Karpas-422 (cell line): Measurements from ENCODE around the gene TFDP1. TPM values are rescaled to one million over a fixed set of nuclear protein-coding genes. Genes with fewer than 3 reads are reported as not detected.

Experiments
- DNase-seq: peaks from one replicate; pipeline ENCODE4 v3.0.0-alpha.2; 2015
- H2AFZ ChIP-seq: fragments of 200-600 bp; sonication (generic); 2 replicates; pipeline ENCODE4 v1.6.1; 2014; ENCODE audit warnings: antibody characterized with exemption, low read length, mixed read lengths
- H3K27ac ChIP-seq: fragments of 200-600 bp; sonication (generic); 2 replicates; pipeline ENCODE4 v1.5.1; 2014; ENCODE audit warnings: mild to moderate bottlenecking, low read length, moderate library complexity
- H3K27me3 ChIP-seq: fragments of 200-600 bp; sonication (generic); 2 replicates; pipeline ENCODE4 v1.6.1; 2014; ENCODE audit warnings: low read length, mixed read lengths
- H3K36me3 ChIP-seq: fragments of 200-600 bp; sonication (generic); 2 replicates; pipeline ENCODE4 v1.6.1; 2014; ENCODE audit warnings: low read length, mixed read lengths; ENCODE audit not compliant: insufficient read depth
- H3K4me1 ChIP-seq: fragments of 200-600 bp; sonication (generic); 2 replicates; pipeline ENCODE4 v1.6.1; 2014; ENCODE audit warnings: mild to moderate bottlenecking, low read length, mixed read lengths
- H3K4me2 ChIP-seq: fragments of 200-600 bp; sonication (generic); 2 replicates; pipeline ENCODE4 v1.6.1; 2014; ENCODE audit warnings: low read length, low read depth, mild to moderate bottlenecking; ENCODE audit not compliant: poor library complexity, severe bottlenecking
- H3K4me3 ChIP-seq: fragments of 200-600 bp; sonication (generic); 2 replicates; pipeline ENCODE4 v1.5.1; 2014; ENCODE audit warnings: mild to moderate bottlenecking, antibody characterized with exemption, low read length, mixed read lengths
- H3K79me2 ChIP-seq: fragments of 200-600 bp; sonication (generic); 2 replicates; pipeline ENCODE4 v1.6.1; 2014; ENCODE audit warnings: mild to moderate bottlenecking, low read length, mixed read lengths
- H3K9ac ChIP-seq: fragments of 200-600 bp; sonication (generic); 2 replicates; pipeline ENCODE4 v1.6.0; 2014; ENCODE audit warnings: low read length
- H3K9me2 ChIP-seq: fragments of 200-600 bp; sonication (generic), shearing (Covaris generic); replicated peaks from 2 replicates; pipeline ENCODE4 v1.6.0; 2014; ENCODE audit warnings: mild to moderate bottlenecking, low read length, moderate library complexity; ENCODE audit not compliant: insufficient read depth
- H3K9me3 ChIP-seq: fragments of 300-700, 200-600 bp; sonication (generic); 2 replicates; pipeline ENCODE4 v1.6.1; 2014; ENCODE audit warnings: low read length, mixed read lengths
- H4K20me1 ChIP-seq: fragments of 200-600 bp; sonication (generic); 2 replicates; pipeline ENCODE4 v1.6.1; 2014; ENCODE audit warnings: mild to moderate bottlenecking, antibody characterized with exemption, low read length, low read depth; ENCODE audit not compliant: insufficient read depth
- total RNA-seq: library from RNA; depleted of rRNA; stranded (reverse); fragments of >200 nt; shearing (Covaris generic); gene quantifications from 2 replicates; pipeline ENCODE4 v1.2.3, GENCODE V29; 2014; ENCODE audit warnings: low replicate concordance

The TFDP1 gene
- total RNA-seq, 1 experiment from 2014 or later, result 89.2 TPM

- Histone ChIP-seq H3K4me3 (no peak overlapping the region), H4K20me1 (no peaks in the 10 kb centered on the region), H3K4me1 (no peaks in the 10 kb centered on the region), H3K27me3 (no peaks in the 10 kb centered on the region), H3K36me3 (no peaks in the 10 kb centered on the region), H3K9ac (no peak overlapping the region), H2AFZ (no peak overlapping the region), H3K9me2 (no peaks in the 10 kb centered on the region), H3K9me3 (no peaks in the 10 kb centered on the region), H3K27ac (no peak overlapping the region), H3K4me2 (no peak overlapping the region), H3K79me2 (peaks cover 17% of the 10 kb centered on the region)
- no peak for DNase-seq
Measured at GRCh38 chr13:113547238-113547971, 37.1 kb upstream of the TFDP1 start.

DNA sequence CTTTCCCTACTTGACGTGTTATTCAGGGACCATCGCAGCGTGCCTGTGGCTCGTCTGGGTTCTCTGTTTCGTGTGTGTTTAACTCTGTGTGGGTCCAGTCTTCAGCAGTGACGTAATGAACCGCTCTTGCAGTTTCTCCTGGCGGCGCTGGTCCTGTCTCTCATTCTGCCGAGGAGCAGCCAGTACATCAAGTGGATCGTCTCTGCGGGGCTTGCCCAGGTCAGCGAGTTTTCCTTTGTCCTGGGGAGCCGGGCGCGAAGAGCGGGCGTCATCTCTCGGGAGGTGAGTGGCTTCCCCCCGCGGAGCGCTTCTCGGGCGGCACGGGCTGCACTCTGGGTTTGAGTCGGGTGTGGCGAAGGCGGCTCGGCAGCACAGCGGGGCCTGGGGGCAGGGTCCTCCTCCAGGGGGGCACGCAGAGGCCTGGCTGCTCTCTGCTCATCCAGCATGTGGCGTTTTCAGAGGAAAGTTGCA lies 36.3 kb upstream of the TFDP1 start:
- Histone ChIP-seq H3K4me2 (no peak overlapping the region), H3K27ac (no peak overlapping the region), H3K4me3 (no peak overlapping the region), H3K4me1 (no peaks in the 10 kb centered on the region), H3K9me2 (no peaks in the 10 kb centered on the region), H3K9me3 (no peaks in the 10 kb centered on the region), H2AFZ (no peak overlapping the region), H3K9ac (no peak overlapping the region), H4K20me1 (no peaks in the 10 kb centered on the region), H3K79me2 (peaks cover 15% of the 10 kb centered on the region), H3K36me3 (no peaks in the 10 kb centered on the region), H3K27me3 (no peaks in the 10 kb centered on the region)
- no peak for DNase-seq

DNA sequence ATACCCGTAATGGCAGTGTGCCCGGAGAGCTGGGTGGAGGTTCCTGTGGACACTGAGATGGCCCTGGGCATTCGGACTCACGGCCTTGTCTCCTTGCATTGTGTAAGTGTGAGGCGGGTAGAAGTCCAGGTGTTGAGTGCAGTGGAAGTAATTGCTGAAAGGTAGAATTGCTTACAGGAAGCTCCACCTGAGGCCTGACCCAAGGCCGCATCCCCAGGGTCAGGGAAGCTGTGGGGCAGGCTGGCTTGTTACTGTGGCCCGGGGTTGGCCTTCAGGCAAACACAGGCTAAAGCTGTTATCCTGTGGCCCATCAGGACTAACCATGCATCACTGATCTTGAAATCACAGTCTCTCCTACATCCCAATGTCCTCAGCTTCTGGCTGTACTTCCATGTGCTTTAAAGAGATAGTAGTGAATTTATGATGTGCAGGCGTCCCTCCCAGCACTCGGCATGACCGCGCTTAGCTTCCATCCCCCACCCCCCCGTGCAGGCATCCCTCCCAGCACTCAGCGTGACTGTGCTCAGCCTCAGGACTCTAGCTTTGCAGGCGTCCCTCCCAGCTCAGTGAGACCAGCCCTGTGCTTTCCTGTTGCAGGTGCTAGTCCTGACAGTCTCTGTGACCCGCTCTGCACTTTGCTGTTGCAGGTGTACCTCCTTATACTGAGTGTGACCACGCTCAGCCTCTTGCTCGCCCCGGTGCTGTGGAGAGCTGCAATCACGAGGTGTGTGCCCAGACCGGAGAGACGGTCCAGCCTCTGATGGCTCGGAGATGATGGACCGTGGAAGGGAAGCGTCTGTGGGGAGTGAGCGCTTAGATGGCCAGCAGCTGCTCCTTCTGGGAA lies 35.6 kb upstream of the TFDP1 start:
- Histone ChIP-seq H2AFZ (no peak overlapping the region), H3K27me3 (no peaks in the 10 kb centered on the region), H3K4me3 (no peak overlapping the region), H3K4me1 (no peaks in the 10 kb centered on the region), H3K9ac (no peak overlapping the region), H3K36me3 (no peaks in the 10 kb centered on the region), H3K9me3 (no peaks in the 10 kb centered on the region), H3K9me2 (no peaks in the 10 kb centered on the region), H3K79me2 (peaks cover 14% of the 10 kb centered on the region), H3K27ac (no peak overlapping the region), H4K20me1 (no peaks in the 10 kb centered on the region), H3K4me2 (no peak overlapping the region)
- DNase-seq, result no peak

- H3K27me3 ChIP-seq, result no peaks in the 10 kb centered on the region
- H3K4me1 ChIP-seq, result no peaks in the 10 kb centered on the region
- DNase-seq, result no peak
- H2AFZ ChIP-seq, result no peak overlapping the region
- H3K9me3 ChIP-seq, result no peaks in the 10 kb centered on the region
- no peaks in the 10 kb centered on the region for H3K36me3 ChIP-seq
- H3K4me3 ChIP-seq, result no peak overlapping the region
- H4K20me1 ChIP-seq, result no peaks in the 10 kb centered on the region
- no peak overlapping the region for H3K27ac ChIP-seq
- no peak overlapping the region for H3K4me2 ChIP-seq
- H3K9ac ChIP-seq, result no peak overlapping the region
- H3K9me2 ChIP-seq, result no peaks in the 10 kb centered on the region
- H3K79me2 ChIP-seq, result no peaks in the 10 kb centered on the region
Measured at GRCh38 chr13:113550453-113550852, 34.1 kb upstream of the TFDP1 start.

- Histone ChIP-seq H2AFZ (no peak overlapping the region), H3K4me3 (no peak overlapping the region), H3K9ac (no peak overlapping the region), H3K4me1 (no peaks in the 10 kb centered on the region), H3K9me3 (no peaks in the 10 kb centered on the region), H3K27ac (no peak overlapping the region), H3K79me2 (no peaks in the 10 kb centered on the region), H3K36me3 (no peaks in the 10 kb centered on the region), H3K27me3 (no peaks in the 10 kb centered on the region), H3K9me2 (no peaks in the 10 kb centered on the region), H4K20me1 (no peaks in the 10 kb centered on the region), H3K4me2 (no peak overlapping the region)
- no peak for DNase-seq
Measured at GRCh38 chr13:113551081-113552000, 33.2 kb upstream of the TFDP1 start.

DNA sequence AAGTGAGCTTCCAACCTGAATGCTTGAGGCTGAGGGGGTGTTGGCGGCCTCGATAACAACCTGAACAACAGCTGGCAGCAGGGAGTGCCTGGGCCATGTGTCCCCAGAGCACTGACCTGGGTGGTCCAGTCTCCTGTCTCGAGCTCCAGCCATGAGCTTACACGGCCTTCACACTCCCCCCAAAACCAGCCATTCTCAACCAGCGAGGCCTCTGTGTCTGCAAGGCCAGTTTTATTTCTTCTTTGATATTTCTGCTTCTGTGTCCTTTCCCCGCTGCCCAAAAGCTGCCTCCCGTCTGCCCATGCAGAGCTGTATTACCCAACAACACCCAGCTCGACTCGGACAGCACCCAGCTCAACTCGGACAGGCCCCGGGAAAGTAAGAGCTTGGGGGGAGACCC lies 32.5 kb upstream of the TFDP1 start:
- Histone ChIP-seq H3K4me1 (no peaks in the 10 kb centered on the region), H3K9me3 (no peaks in the 10 kb centered on the region), H3K79me2 (no peaks in the 10 kb centered on the region), H4K20me1 (no peaks in the 10 kb centered on the region), H3K36me3 (no peaks in the 10 kb centered on the region), H3K9ac (no peak overlapping the region), H3K27me3 (no peaks in the 10 kb centered on the region), H3K4me3 (no peak overlapping the region), H3K9me2 (no peaks in the 10 kb centered on the region), H3K4me2 (no peak overlapping the region), H2AFZ (no peak overlapping the region), H3K27ac (no peak overlapping the region)
- no peak for DNase-seq

DNA sequence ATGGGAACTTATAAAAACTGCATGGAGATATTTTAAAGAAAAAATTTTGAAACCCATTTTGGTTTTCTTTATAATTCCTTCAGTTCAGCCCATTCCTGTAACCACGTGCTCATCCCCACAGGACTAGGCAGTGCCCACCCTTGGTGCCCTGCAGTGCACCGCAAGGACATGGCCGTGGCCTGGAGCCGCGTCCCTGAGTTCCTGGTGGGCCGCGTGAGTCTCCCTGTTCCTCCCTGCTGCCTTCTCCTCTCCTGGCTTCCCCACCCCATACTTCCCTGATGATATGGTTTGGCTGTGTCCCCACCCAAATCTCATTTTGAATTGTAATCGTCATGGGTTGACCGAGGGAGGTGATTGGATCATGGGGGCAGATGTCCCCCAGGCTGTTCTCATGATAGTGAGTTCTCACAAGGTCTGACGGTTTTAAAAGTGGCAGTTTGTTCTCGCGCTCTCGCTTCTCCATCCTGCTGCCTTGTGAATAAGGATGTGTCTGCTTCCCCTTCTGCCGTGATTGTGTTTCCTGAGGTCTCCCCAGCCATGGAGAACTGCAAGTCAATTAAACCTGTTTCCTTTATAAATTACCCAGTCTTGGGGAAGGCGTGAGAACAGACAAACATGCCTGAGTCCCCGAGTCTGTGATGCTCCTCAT lies 31.6 kb upstream of the TFDP1 start:
- H3K9me2 ChIP-seq, result no peaks in the 10 kb centered on the region
- no peak overlapping the region for H3K27ac ChIP-seq
- DNase-seq, result no peak

More for the DNA sequence above, 31.6 kb upstream of the TFDP1 start:
- no peaks in the 10 kb centered on the region for H3K36me3 ChIP-seq
- H2AFZ ChIP-seq, result no peak overlapping the region
- H3K9ac ChIP-seq, result no peak overlapping the region
- H3K79me2 ChIP-seq, result no peaks in the 10 kb centered on the region
- H3K4me3 ChIP-seq, result no peak overlapping the region
- no peaks in the 10 kb centered on the region for H4K20me1 ChIP-seq
- H3K9me3 ChIP-seq, result no peaks in the 10 kb centered on the region
- H3K4me1 ChIP-seq, result peaks cover 4% of the 10 kb centered on the region; the same call in 1 of the 2 replicates
- no peaks in the 10 kb centered on the region for H3K27me3 ChIP-seq
- H3K4me2 ChIP-seq, result no peak overlapping the region
